Activated CD4-positive, alpha-beta T cell treated with anti-CD3 and anti-CD28 coated beads, Interleukin-10, Interleukin-2, amounts not matched to agents 100 ng/mL and 50 ng/mL, durations not matched to agents 16 hours and 8 hours (primary cell): ENCODE results near the gene C1orf21.
A peak's percentile ranks its signal among the peaks of the same experiment; 100 is the strongest.
"Not testable (repeated sequence)": the region's sequence is repeated elsewhere in the genome, so short reads cannot be mapped to it uniquely, and the experiment has no call there.

Source experiments
- DNase-seq: peaks from one replicate; pipeline ENCODE4 v3.0.0-alpha.2; 2020

The C1orf21 gene

GRCh38 chr1:184608990-184609389, 222.2 kb downstream of the C1orf21 start:
- no peak for DNase-seq

GRCh38 chr1:184610876-184611595, 224.2 kb downstream of the C1orf21 start:
- DNase-seq = no peak

- not testable (repeated sequence) for DNase-seq
These were observed 225.4 kb downstream of the C1orf21 start for GRCh38 chr1:184612229-184612628.

DNA sequence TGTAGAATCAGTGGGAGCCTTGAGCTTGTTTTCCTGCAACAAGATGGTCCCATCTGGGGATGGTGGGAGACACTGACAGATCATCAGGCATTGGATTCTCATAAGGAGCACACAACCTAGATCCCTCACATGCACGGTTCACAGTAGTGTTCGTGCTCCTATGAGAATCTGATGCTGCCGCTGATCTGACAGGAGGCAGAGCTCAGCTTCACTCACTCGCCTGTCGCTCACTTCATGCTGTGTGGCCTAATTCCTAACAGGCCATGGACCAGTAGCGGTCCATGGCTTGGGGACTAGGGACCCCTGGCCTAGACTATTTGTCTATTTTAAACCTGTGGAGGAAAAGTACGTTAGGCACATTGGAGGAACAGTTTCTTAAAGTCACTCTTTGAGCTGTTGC, 227.8 kb downstream of the C1orf21 start:
- no peak for DNase-seq

DNA sequence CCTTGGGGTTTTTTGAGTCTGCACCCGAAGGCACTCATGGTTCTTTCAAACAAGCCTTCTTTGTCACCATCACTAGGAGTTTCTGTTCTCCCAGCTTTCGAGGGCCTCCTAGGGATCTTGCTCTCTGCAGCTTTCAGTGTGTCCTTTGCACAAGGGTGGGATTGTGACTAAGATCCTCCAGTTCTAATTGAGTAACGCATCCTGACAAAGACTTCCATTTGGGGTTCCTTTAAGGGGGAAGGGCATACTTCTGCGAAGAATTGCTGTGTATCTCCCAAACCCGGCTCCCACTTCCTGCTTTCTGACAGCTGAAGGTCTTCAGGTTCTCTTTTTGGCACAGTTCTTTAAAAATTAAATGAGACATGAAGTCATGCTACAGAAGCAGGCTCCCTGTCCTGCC, 228.5 kb downstream of the C1orf21 start:
- no peak for DNase-seq

- no peak for DNase-seq
These were observed 229.7 kb downstream of the C1orf21 start for GRCh38 chr1:184616504-184616903.

- DNase-seq = no peak
These were observed 230.7 kb downstream of the C1orf21 start for GRCh38 chr1:184617433-184618029.

GRCh38 chr1:184618851-184619250, 232.0 kb downstream of the C1orf21 start:
- no peak for DNase-seq

DNA sequence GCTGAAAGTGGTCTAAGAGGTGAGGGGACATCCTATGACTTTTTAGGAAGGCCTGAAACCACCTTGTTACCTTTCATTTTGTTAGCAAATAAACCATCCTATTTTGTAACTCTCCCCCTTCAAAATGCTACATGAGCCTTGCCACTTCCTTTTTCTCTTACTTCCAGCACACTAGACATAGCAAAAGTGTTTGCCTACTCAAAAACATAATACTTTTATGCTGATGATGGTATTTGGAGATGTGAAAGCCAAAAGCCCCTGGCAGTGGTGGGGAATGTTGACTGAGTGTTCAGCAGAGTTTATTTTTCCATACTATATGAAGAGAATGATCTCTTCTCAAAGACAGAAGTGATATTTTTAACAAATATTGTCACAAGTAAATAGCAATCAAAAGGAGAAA, 233.6 kb downstream of the C1orf21 start:
- DNase-seq = no peak

DNA sequence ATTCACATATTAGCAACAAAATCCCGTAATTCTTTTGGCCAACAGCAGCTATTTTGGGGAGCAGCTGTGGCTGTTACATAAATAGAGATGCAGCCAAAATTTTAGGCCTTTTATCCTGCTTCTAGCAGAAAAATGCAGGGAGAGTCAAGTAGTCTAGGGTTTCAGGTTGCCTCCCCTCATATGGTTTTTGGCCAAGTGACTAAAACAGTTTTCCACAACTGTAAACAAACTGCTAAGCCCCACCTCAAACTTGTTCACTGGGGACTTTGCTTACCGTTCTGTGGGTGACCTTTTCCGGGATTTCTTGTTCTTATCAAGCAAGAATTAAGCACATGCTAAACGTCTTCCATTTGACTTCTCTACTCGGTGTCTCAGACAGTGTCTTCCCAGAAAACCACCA, 234.4 kb downstream of the C1orf21 start:
- no peak for DNase-seq

DNA sequence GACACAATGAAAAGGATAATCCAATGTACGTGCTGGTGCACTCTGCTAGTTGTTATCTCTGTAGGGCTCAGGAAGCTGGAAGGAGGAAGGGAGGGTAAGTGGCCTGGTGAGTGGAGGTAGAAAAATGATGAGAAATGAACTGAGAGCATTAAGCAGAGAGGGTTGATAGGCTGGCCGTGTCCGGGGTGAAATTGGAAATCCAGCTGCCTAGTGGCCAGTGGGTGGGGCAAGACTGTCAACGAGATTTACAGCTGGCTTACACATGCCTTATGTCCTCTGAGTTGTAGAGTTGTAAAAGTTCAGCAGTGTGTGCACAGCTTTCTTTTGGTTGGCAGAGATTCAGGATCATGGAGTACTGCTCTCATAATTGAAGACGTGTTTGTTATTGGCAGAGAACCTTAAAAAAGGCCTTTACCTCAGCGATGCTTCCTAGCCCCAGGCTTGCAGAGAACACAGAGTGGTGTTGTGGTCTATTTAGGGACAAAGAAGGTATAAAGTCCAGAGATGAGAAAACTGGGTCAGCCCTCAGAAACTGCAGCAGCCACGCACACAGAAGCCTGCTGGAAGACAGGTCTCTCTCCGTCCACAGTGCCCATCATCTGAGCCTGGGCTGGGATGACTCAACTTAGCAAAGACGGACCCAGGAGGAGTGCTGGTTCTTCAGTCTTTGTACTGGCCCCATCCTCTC, 235.5 kb downstream of the C1orf21 start:
- DNase-seq = no peak

DNA sequence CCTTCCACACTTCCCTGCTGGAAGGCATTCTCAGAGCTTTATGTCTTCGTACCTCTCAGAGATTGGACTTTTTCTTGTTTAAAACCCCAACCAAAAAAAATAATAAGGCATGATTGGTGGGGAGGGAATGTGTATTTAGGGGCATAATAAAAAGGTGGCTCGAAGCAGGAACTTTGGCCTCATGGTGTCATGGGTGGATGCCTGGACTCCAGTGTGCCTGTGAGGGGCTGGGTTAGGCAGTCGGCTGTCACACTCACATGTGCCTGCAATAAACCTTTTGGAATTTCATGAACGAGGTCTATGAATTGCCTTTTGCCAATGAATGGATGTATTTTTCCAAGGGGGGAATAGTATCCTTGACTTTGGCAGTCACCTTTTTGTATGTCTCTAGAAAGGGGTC, 236.6 kb downstream of the C1orf21 start:
- no peak for DNase-seq

DNA sequence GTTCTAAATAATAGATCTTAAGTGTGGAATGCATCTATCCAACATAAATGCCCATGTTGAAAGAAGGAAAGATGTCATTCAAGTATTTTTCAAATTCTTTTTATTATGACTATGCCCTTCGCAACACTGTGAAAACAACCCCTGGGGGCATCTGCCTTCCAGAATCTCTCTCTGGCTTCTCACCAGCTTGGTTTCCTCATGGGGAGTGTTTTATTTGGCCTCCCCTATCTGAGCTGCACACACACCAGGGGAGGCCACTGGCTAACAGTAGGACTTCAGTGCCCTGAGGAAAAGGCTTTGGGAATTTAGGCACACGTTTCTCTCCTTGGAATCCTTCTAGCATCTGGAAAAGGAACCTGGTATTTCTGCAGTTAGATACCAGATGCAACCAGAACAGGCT, 237.2 kb downstream of the C1orf21 start:
- no peak for DNase-seq

- DNase-seq = no peak
These were observed 237.8 kb downstream of the C1orf21 start for GRCh38 chr1:184624626-184625025.

DNA sequence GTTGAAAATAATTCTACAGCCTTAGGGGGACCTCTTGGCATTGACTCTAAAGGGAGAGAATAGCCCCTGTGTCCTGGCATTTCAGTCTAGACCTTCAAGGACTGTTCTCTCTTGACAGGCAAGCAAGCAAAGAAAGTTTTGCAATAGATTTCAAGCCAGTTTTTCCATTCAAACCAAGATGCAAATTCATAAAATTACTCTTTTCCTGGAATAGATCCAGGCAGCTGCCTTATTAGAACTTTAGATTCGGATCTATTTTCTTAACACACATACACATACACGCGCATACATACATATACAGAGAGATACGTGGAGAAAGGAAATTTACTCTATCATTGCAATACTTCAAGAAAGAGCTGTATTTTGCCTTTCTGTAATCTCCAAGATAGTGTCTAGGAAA, 238.4 kb downstream of the C1orf21 start:
- DNase-seq = no peak

DNA sequence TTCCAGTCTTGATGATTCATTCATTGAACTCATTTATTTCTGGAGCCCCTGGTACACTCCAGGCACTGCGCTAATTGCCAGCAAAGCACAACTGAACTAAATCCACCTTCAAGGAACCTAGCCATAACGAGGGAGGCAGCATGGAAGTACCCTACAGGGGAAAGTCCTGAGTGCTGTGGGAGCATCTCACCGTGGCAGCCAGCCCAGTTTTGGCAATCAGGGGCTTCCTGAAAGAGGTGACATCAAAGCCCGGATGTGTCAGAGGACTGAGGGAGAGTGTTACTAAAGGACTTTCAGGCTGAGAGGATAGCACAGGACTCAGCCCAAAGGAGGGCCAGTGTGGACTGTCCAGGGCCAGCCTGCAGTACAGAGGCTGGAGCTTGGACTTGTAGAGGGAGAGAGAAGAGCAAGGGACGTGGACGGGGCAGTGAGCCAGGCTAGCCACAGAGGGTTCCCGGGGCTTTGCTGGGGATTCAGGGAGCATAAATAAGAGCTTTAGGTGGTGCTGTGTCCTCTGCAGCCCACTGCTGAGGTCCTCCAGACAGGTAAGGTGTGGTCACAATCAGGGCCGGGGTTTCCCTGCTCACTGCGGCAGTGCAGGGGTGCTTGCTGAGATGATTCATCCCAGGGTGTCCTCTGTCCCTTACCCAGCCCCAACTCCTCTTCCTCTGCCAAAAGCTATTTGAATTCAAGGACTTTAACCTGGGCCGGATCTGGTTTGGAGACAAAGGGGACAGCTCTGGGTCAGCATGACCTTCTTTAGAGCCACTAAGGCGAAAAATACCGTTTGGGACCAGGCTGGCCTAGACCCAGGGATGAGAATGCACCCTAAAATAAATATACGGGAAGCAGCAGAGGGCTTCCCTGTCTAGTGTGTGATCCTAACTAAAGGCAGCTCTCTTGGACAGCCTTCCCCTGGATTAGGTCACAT, 239.5 kb downstream of the C1orf21 start:
- no peak for DNase-seq

DNA sequence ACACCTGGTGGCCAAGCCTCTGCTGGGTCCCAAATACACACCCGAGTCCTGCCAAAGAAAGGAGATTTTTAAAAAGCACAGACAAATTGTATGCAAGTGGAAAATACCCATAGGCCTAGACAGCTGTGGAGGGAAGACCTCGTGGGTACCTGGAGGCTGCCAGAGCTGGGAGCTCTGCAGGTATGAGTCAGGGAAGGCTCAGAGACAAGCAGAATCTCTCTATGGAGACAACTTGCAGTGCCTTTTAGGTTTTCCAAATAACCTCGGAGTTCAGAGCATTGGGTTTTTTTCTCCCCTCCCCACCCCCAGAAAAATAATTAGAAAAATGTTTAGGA, 240.1 kb downstream of the C1orf21 start:
- DNase-seq = no peak

GRCh38 chr1:184629266-184629665, 242.4 kb downstream of the C1orf21 start:
- peak; percentile 24 for DNase-seq

DNA sequence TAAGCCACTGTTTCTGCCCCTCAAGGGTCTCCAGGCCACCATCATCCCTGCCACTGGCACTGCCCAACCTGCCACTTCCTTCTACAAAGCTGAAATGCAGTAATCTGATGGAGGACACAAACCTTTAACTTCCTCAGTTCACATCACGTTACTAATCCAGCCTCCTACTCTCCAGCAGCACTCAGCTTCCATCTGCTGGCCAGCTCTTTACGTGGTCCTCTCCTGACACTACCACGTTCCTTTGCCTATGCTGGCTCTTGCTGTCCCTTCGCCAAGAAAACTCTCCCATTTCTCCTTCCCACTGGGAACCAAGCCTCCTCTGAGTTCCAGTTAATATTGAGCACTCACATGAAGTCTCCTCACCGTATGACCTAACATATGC, 243.8 kb downstream of the C1orf21 start:
- DNase-seq = no peak

DNA sequence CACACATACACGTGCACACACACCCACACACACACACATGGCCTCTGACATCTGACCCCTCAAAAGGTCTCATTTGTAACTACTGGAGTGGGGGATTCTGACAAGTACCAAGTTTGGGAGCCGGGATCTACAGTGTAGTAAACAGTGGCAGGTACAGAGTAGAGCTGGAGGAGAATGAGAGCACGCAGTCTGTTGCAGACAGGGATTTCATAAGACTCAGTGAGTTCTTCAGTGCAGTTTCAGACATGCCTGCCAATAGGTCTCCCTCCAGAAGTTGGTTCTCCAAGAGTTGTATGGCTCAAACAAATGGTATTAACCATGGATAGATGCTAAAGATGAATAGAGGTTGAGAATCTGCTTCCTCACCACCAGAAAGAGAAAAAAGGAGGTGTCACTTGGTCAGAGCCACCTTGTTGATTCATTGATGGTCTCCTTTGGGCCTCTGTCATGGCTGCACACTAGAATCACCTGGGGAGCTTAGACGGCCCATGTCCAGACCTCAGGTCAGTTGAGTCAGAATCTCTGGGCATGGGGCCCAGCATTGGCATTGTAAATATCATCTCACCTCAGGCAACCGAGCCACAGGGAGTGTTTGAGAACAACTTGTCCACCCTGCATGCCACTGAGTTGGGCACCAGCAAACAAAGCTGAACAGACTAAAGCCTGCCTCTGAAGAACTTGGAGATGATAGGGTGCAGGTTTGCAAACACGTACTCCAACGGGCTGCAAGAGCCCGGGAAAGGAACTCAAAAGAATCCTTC, 245.8 kb downstream of the C1orf21 start:
- no peak for DNase-seq

DNA sequence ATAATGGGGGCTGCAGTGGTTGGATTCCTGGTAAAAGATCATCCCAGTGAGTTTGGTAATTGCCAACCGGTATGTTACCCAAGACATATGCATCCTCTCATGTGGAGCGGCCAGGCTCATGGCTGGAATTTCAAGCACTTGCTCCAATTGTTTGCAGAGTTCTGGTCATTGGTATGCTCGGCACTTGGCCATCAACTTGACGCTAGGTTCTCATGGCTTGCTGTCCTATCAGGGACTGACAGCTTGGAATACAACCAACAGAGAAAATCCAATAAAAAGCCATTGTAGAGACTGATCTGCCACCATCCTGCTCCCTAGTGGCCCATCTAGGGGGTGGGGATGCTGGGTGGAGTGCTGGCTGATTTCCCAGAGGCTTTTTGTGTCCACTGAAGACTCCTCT, 247.0 kb downstream of the C1orf21 start:
- DNase-seq = no peak

DNA sequence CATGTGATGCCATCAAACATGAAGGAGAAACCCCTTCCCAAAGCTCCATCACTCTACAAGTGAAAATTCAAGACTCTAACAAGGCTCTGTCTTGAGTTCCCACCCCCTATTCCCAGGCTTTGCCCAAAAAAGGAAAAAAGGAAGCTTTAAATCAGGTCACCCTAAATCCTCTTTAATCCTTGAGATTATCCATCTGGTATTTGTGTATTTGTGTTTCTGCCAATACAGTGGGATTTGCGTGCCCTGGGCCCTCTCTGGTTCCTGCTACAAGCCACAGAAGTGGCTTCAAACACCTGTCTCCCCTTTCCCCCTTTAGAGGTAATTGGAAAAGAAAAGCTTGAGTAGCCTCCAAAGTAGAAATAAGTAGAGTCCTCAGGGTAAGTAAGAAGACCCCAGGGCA, 247.5 kb downstream of the C1orf21 start:
- DNase-seq = no peak
